Liver (tissue), 3 donors: ENCODE results near the gene FBXO22.

ENCODE experiments used
- CTCF ChIP-seq: fragments of 150-350 bp; IDR thresholded peaks from 2 replicates; pipeline ENCODE4 v1.5.1; 2017; ENCODE audit warnings: improper control_type of control experiment, low read depth, low read length; ENCODE audit not compliant: missing input control
- EGR1 ChIP-seq, 2 donors: IDR thresholded peaks; 2 replicates each; pipeline ENCODE4 v1.6.1; 2016 to 2018; ENCODE audit warnings: antibody characterized with exemption in 2 of 2, low read depth in 2 of 2
- FOXA1 ChIP-seq: IDR thresholded peaks from 2 replicates; pipeline ENCODE4 v1.6.1; 2016; ENCODE audit warnings: antibody characterized with exemption
- GABPA ChIP-seq, 2 donors: IDR thresholded peaks in 1 of 2; conservative IDR thresholded peaks in 1 of 2; 2 replicates each; pipeline ENCODE4 v1.6.1; 2016; ENCODE audit warnings: antibody characterized with exemption in 2 of 2, mild to moderate bottlenecking in 1 of 2, moderate library complexity in 1 of 2
- MAX ChIP-seq: IDR thresholded peaks from 2 replicates; pipeline ENCODE4 v1.6.1; 2016; ENCODE audit warnings: antibody characterized with exemption
- RAD21 ChIP-seq, 2 donors: IDR thresholded peaks; 2 replicates each; pipeline ENCODE4 v1.6.1; 2016; ENCODE audit warnings: antibody characterized with exemption in 2 of 2, mild to moderate bottlenecking in 2 of 2
- REST ChIP-seq: IDR thresholded peaks from 2 replicates; pipeline ENCODE4 v1.6.1; 2016; ENCODE audit warnings: antibody characterized with exemption, mild to moderate bottlenecking
- RXRA ChIP-seq, 2 donors: IDR thresholded peaks; 2 replicates each; pipeline ENCODE4 v1.6.1; 2017 to 2018; ENCODE audit warnings: antibody characterized with exemption in 2 of 2, mild to moderate bottlenecking in 1 of 2
- SP1 ChIP-seq: IDR thresholded peaks from 2 replicates; pipeline ENCODE4 v1.6.1; 2018; ENCODE audit warnings: antibody characterized with exemption, mild to moderate bottlenecking
- TAF1 ChIP-seq: conservative IDR thresholded peaks from 2 replicates; pipeline ENCODE4 v1.6.1; 2016; ENCODE audit warnings: antibody characterized with exemption, mild to moderate bottlenecking
- YY1 ChIP-seq: IDR thresholded peaks from 2 replicates; pipeline ENCODE4 v1.6.1; 2016; ENCODE audit warnings: antibody characterized with exemption, mild to moderate bottlenecking
- ZBTB33 ChIP-seq: IDR thresholded peaks from 2 replicates; pipeline ENCODE4 v1.6.1; 2016; ENCODE audit warnings: antibody characterized with exemption
- donor health status: healthy.
- donor health status: healthy.

GRCh38 chr15:75947092-75947491 is 43.4 kb downstream of the FBXO22 start:
- TF ChIP-seq CTCF (no peak), RXRA (IDR thresholded peaks at IDR 0.05) (no peak), GABPA (IDR thresholded peaks at IDR 0.05 in 1 of 2, conservative IDR thresholded peaks at IDR 0.05 in 1 of 2) (no peak), RAD21 (IDR thresholded peaks at IDR 0.05) (no peak), MAX (no peak), REST (no peak), TAF1 (no peak), SP1 (no peak), EGR1 (IDR thresholded peaks at IDR 0.05; ENCODE audit: low read depth in 2 of 2) (no peak), FOXA1 (no peak), ZBTB33 (no peak), YY1 (no peak)
